Measurements from ENCODE around the gene CD2. TPM values are rescaled to one million over a fixed set of nuclear protein-coding genes. Genes with fewer than 3 reads are reported as not detected.

CD2 gene
- total and polyA plus RNA-seq, 2 of the 8 experiments (the other 6 are each of a cell fraction or from before 2014, with no cell fraction given), result not detected

DNA sequence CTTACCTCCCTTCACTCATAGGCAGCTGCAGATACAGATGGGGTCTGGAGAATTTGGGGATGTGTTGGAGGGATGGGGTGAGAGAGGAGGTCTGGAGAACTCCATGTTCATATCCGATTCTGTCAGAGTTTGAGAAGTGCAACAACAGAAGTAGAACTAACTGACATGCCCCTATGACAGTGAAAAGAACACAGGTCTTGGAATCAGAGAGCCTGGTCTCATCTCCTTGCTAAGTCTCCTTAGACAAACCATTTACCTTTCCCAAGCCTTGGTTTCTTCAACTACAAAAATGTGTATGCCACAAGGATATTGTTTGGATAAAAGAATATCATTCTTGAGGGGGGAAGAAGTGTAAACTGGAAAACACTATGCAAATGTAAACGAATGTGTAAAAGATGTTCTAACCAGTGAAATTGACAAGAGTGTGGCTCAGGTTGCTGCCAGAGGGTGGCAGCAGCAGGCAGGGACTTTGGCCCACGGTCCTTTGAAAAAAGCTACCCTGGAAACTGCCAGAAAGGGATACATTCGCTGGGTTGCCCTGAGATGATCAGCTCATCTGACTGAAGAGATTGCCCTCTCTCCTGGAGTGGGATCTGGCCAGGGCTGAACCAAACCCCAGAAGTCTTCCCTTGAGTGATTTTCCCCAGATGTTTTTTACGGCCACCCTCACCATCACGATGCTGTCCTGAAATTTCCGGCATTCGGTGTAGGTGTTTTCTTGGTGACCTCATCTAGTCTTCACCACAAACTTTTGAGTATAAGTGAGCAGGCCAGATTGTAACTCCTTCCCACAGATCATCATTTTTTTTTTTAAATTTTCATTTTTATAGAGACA, 17.0 kb upstream of the CD2 start:
- no peaks in the 10 kb centered on the region for H3K23me2 ChIP-seq (ENCODE audit: low read depth, low read length)
- H4K20me1 ChIP-seq (replicated peaks in 1 of 2; ENCODE audit: control insufficient read depth in 1 of 2, insufficient read depth in 2 of 2, low read length in 2 of 2), result no peaks in the 10 kb centered on the region
- no peaks in the 10 kb centered on the region for H3K79me1 ChIP-seq (ENCODE audit: low read depth, low read length)
- H3K9ac ChIP-seq (replicated peaks in 1 of 4; ENCODE audit: extremely low read depth in 1 of 4, low read depth in 3 of 4, low read length in 3 of 4), result no peak overlapping the region
- 0 out of 2 replicates have a peak overlapping the region, but pooled peaks have one; percentile 59 for H2AFZ ChIP-seq (ENCODE audit: low read length)
- no peak overlapping the region for H4K5ac ChIP-seq (ENCODE audit: insufficient read length, low read depth, low read length)
- H2BK120ac ChIP-seq (replicated peaks; ENCODE audit: low read depth, low read length), result no peak overlapping the region
- no peak overlapping the region for H2BK12ac ChIP-seq (ENCODE audit: low read depth, low read length)
- no peak overlapping the region for H2BK20ac ChIP-seq (ENCODE audit: low read length)
- no peak overlapping the region for H3K4me3 ChIP-seq (ENCODE audit: extremely low read depth in 1 of 4, insufficient read depth in 2 of 4, low read depth in 3 of 4, low read length in 4 of 4)
- no peak overlapping the region for H3K4ac ChIP-seq (replicated peaks; ENCODE audit: insufficient read length, low read depth, low read length)
- peak; percentile 31 to 68 for DNase-seq (ENCODE audit: low read depth in 1 of 2, low spot score in 2 of 2)
- H2BK15ac ChIP-seq (ENCODE audit: low read length), result no peak overlapping the region
- H3K56ac ChIP-seq (replicated peaks; ENCODE audit: insufficient read length, low read depth, low read length), result no peak overlapping the region
- H3K9me3 ChIP-seq (ENCODE audit: insufficient read depth in 2 of 2, low read depth in 1 of 2, low read length in 1 of 2), result peaks cover 6 to 10% of the 10 kb centered on the region in 2 experiments; a peak in 2 of 4 replicates
- POLR2A ChIA-PET (ENCODE audit: partially characterized antibody), result interaction anchor here (1.3 kb wide), 1 partner anchor 323 kb away, joined by 4 read pairs; the partner anchor contains the start of gene TTF2
- H2BK5ac ChIP-seq (ENCODE audit: low read depth, low read length), result no peak overlapping the region
- no peaks in the 10 kb centered on the region for H3K4me1 ChIP-seq (replicated peaks in 1 of 4; ENCODE audit: control insufficient read depth in 3 of 4, insufficient read depth in 4 of 4, low read length in 3 of 4)
- H3K36me3 ChIP-seq (ENCODE audit: control insufficient read depth in 2 of 4, insufficient read depth in 4 of 4, low read length in 3 of 4), result no peaks in the 10 kb centered on the region
- no peak overlapping the region for H3K4me2 ChIP-seq (ENCODE audit: insufficient read depth in 1 of 2, low read depth in 2 of 2, low read length in 2 of 2)
- no peaks in the 10 kb centered on the region for H3K79me2 ChIP-seq (ENCODE audit: control insufficient read depth in 1 of 2, insufficient read depth in 2 of 2, low read length in 2 of 2)
- no peak overlapping the region for H4K8ac ChIP-seq (ENCODE audit: extremely low read depth, insufficient read depth, low read length)
- no peak overlapping the region for H4K91ac ChIP-seq (replicated peaks; ENCODE audit: insufficient read length, low read length)
- no peak overlapping the region for H3K18ac ChIP-seq (ENCODE audit: extremely low read depth, low read length)
- no peak overlapping the region for H3K23ac ChIP-seq (ENCODE audit: insufficient read length)
- FAIRE-seq, result peak; percentile 82
- TF ChIP-seq RAD21 (IDR thresholded peaks at IDR 0.05 in 1 of 2, conservative IDR thresholded peaks at IDR 0.05 in 1 of 2; ENCODE audit: low read depth in 2 of 2, low read length in 2 of 2) (peak; percentile 97), SUZ12 (IDR thresholded peaks at IDR 0.05; ENCODE audit: low read length) (no peak), CTBP2 (IDR thresholded peaks at IDR 0.05; ENCODE audit: borderline replicate concordance, insufficient read depth, insufficient read length, low read length) (no peak)
- TF ChIP-seq, protein P1, sequence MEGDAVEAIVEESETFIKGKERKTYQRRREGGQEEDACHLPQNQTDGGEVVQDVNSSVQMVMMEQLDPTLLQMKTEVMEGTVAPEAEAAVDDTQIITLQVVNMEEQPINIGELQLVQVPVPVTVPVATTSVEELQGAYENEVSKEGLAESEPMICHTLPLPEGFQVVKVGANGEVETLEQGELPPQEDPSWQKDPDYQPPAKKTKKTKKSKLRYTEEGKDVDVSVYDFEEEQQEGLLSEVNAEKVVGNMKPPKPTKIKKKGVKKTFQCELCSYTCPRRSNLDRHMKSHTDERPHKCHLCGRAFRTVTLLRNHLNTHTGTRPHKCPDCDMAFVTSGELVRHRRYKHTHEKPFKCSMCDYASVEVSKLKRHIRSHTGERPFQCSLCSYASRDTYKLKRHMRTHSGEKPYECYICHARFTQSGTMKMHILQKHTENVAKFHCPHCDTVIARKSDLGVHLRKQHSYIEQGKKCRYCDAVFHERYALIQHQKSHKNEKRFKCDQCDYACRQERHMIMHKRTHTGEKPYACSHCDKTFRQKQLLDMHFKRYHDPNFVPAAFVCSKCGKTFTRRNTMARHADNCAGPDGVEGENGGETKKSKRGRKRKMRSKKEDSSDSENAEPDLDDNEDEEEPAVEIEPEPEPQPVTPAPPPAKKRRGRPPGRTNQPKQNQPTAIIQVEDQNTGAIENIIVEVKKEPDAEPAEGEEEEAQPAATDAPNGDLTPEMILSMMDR (IDR thresholded peaks at IDR 0.05; ENCODE audit: control extremely low read depth in 1 of 3, insufficient read depth in 1 of 3, low read depth in 1 of 3, low read length in 3 of 3), result peak; percentile 85 to 90 (median 89)
- CTCF ChIA-PET (ENCODE audit: partially characterized antibody), result interaction anchor here (0.6 to 4.8 kb wide), 46 partner anchors 11 to 858 kb away, joined by 3 to 79 read pairs (median 4); partner anchors contain the start of gene TTF2
- 63% methylated on average over 8 of the region's 8 CpGs; no CpG with 5 or more reads in 1 of the 2 experiments for whole genome bisulfite sequencing, 2 experiments (ENCODE audit: extremely low coverage in 1 of 2, insufficient coverage in 1 of 2, insufficient read length in 1 of 2, insufficient replicate concordance in 2 of 2, low coverage in 1 of 2, low lambda C conversion rate in 2 of 2, missing lambda C conversion rate in 1 of 2)
- H2AK5ac ChIP-seq (ENCODE audit: low read depth, low read length), result no peak overlapping the region
- peaks cover 0 to 2% (median 0%) of the 10 kb centered on the region in 4 experiments; a peak in 1 of 7 replicates for H3K27me3 ChIP-seq (replicated peaks in 1 of 4; ENCODE audit: control insufficient read depth in 3 of 4, extremely low read depth in 1 of 4, insufficient read depth in 3 of 4, low read length in 3 of 4)
- no peak overlapping the region for H3K27ac ChIP-seq (ENCODE audit: low read depth, low read length)
- no peak overlapping the region for H3K14ac ChIP-seq (ENCODE audit: insufficient read length)

Data from H1 (cell line).